H9 (cell line): ENCODE measurements around the gene FOXO1. TPM values are rescaled to one million over a fixed set of nuclear protein-coding genes. Genes with fewer than 3 reads are reported as not detected.

Experiments used
- DNase-seq: peaks from one replicate; pipeline ENCODE4 v3.0.0-alpha.2; 2017
- H2AFZ ChIP-seq: one replicate; pipeline ENCODE4 v1.6.1; 2013; ENCODE audit warnings: mild to moderate bottlenecking, low read length, control low read depth, moderate library complexity
- H2AK5ac ChIP-seq: 2 replicates; pipeline ENCODE4 v1.6.1; 2013; ENCODE audit warnings: low read length, control low read depth, mixed read lengths; ENCODE audit not compliant: insufficient read length
- H2BK120ac ChIP-seq: one replicate; pipeline ENCODE4 v1.6.1; 2013; ENCODE audit warnings: low read depth, mild to moderate bottlenecking, low read length, control low read depth, inconsistent platforms; ENCODE audit not compliant: poor library complexity, severe bottlenecking
- H2BK12ac ChIP-seq: 2 replicates; pipeline ENCODE4 v1.6.1; 2013; ENCODE audit warnings: low read length, control low read depth, mixed read lengths, low read depth; ENCODE audit not compliant: insufficient read length
- H2BK15ac ChIP-seq: 2 replicates; pipeline ENCODE4 v1.6.1; 2013; ENCODE audit warnings: low read depth, low read length, control low read depth
- H2BK20ac ChIP-seq: one replicate; pipeline ENCODE4 v1.6.1; 2013; ENCODE audit warnings: low read depth, mild to moderate bottlenecking, low read length, control low read depth, inconsistent platforms; ENCODE audit not compliant: poor library complexity, severe bottlenecking
- H2BK5ac ChIP-seq: 2 replicates; pipeline ENCODE4 v1.6.1; 2013; ENCODE audit warnings: low read length, control low read depth, mixed read lengths; ENCODE audit not compliant: insufficient read length
- H3K14ac ChIP-seq: 2 replicates; pipeline ENCODE4 v1.6.1; 2013; ENCODE audit warnings: low read length, control low read depth; ENCODE audit not compliant: insufficient read depth
- H3K18ac ChIP-seq: 2 replicates; pipeline ENCODE4 v1.6.1; 2013; ENCODE audit warnings: low read depth, mild to moderate bottlenecking, mixed read lengths, low read length, control low read depth; ENCODE audit not compliant: insufficient read length
- H3K23ac ChIP-seq: 2 replicates; pipeline ENCODE4 v1.6.1; 2013; ENCODE audit warnings: low read length, control low read depth, mixed read lengths, low read depth; ENCODE audit not compliant: insufficient read length
- H3K23me2 ChIP-seq: 2 replicates; pipeline ENCODE4 v1.6.1; 2013; ENCODE audit warnings: low read depth, mild to moderate bottlenecking, mixed read lengths, low read length, control low read depth; ENCODE audit not compliant: insufficient read length, poor library complexity, severe bottlenecking
- H3K27ac ChIP-seq: 2 replicates; pipeline ENCODE4 v1.5.1; 2013; ENCODE audit warnings: low read length, control low read depth, mixed read lengths, low read depth; ENCODE audit not compliant: insufficient read length
- H3K27me3 ChIP-seq: 2 replicates; pipeline ENCODE4 v1.6.1; 2013; ENCODE audit warnings: low read length, control low read depth, inconsistent platforms; ENCODE audit not compliant: insufficient read depth
- H3K4ac ChIP-seq: 2 replicates; pipeline ENCODE4 v1.6.1; 2013; ENCODE audit warnings: low read depth, mild to moderate bottlenecking, control low read depth, inconsistent platforms, low read length, moderate library complexity
- H3K4me1 ChIP-seq: 2 replicates; pipeline ENCODE4 v1.6.1; 2013; ENCODE audit warnings: low read length, control low read depth, inconsistent platforms; ENCODE audit not compliant: insufficient read depth
- H3K4me2 ChIP-seq: 2 replicates; pipeline ENCODE4 v1.6.1; 2013; ENCODE audit warnings: low read length, control low read depth, mixed read lengths; ENCODE audit not compliant: insufficient read length, insufficient read depth
- H3K56ac ChIP-seq: 2 replicates; pipeline ENCODE4 v1.6.1; 2013; ENCODE audit warnings: low read depth, mild to moderate bottlenecking, mixed read lengths, low read length, control low read depth; ENCODE audit not compliant: insufficient read length
- H3K79me1 ChIP-seq: 2 replicates; pipeline ENCODE4 v1.6.1; 2013; ENCODE audit warnings: low read depth, mild to moderate bottlenecking, moderate library complexity, low read length, control low read depth, inconsistent platforms; ENCODE audit not compliant: insufficient read depth, poor library complexity, severe bottlenecking
- H3K79me2 ChIP-seq: 2 replicates; pipeline ENCODE4 v1.6.1; 2013; ENCODE audit warnings: low read length, control low read depth, inconsistent platforms; ENCODE audit not compliant: insufficient read depth
- H3K9ac ChIP-seq: 2 replicates; pipeline ENCODE4 v1.6.1; 2013; ENCODE audit warnings: low read length, control low read depth, mixed read lengths; ENCODE audit not compliant: insufficient read length; ENCODE audit errors: extremely low read depth
- H3K9me3 ChIP-seq: one replicate; pipeline ENCODE4 v1.6.1; 2013; ENCODE audit warnings: low read depth, low read length, inconsistent platforms; ENCODE audit not compliant: control insufficient read depth
- H3T11ph ChIP-seq: one replicate; pipeline ENCODE4 v1.6.1; 2013; ENCODE audit warnings: mild to moderate bottlenecking, low read length, control low read depth, inconsistent platforms
- H4K20me1 ChIP-seq: one replicate; pipeline ENCODE4 v1.6.1; 2013; ENCODE audit not compliant: control insufficient read depth, insufficient read length, insufficient read depth
- H4K5ac ChIP-seq: 2 replicates; pipeline ENCODE4 v1.6.1; 2013; ENCODE audit warnings: low read depth, mild to moderate bottlenecking, mixed read lengths, low read length, control low read depth; ENCODE audit not compliant: insufficient read length
- H4K8ac ChIP-seq: replicated peaks from 2 replicates; pipeline ENCODE4 v1.6.1; 2013; ENCODE audit warnings: low read length, control low read depth, mixed read lengths, low read depth; ENCODE audit not compliant: insufficient read length
- H4K91ac ChIP-seq: 2 replicates; pipeline ENCODE4 v1.6.1; 2013; ENCODE audit warnings: low read depth, mild to moderate bottlenecking, moderate library complexity, mixed read lengths, low read length, control low read depth; ENCODE audit not compliant: insufficient read length
- H3K27ac Mint-ChIP-seq, 3 experiments: 2 replicates in 2 of 3; 3 replicates in 1 of 3; pipeline ENCODE4 v1.8.0; 2020 to 2021; ENCODE audit warnings: mixed read lengths in 3 of 3, mild to moderate bottlenecking in 1 of 3, moderate library complexity in 1 of 3
- H3K27me3 Mint-ChIP-seq: 2 replicates; pipeline ENCODE4 v1.8.0; 2021; ENCODE audit warnings: low read depth, mild to moderate bottlenecking, moderate library complexity, mixed read lengths
- H3K36me3 Mint-ChIP-seq, 3 experiments: 2 replicates in 2 of 3; 3 replicates in 1 of 3; pipeline ENCODE4 v1.8.0; 2020 to 2021; ENCODE audit warnings: low read depth in 3 of 3, mixed read lengths in 3 of 3; ENCODE audit not compliant: insufficient read depth in 1 of 3
- H3K4me1 Mint-ChIP-seq, 2 experiments: 2 replicates each; pipeline ENCODE4 v1.8.0; 2020; ENCODE audit warnings: mixed read lengths in 2 of 2
- H3K4me3 Mint-ChIP-seq, 2 experiments: 2 replicates in 1 of 2; 3 replicates in 1 of 2; pipeline ENCODE4 v1.8.0; 2020 to 2021; ENCODE audit warnings: mild to moderate bottlenecking in 2 of 2, mixed read lengths in 2 of 2, moderate library complexity in 1 of 2
- H3K9me3 Mint-ChIP-seq, 2 experiments: 2 replicates in 1 of 2; 3 replicates in 1 of 2; pipeline ENCODE4 v1.8.0; 2020; ENCODE audit warnings: mild to moderate bottlenecking in 2 of 2, mixed read lengths in 2 of 2, moderate library complexity in 1 of 2
- WGBS: extraction: QIAGEN DNeasy Blood & Tissue Kit; methylation state at CpG from one replicate; pipeline ENCODE4 v1.1.7; 2013; ENCODE audit warnings: missing lambda C conversion rate, low lambda C conversion rate, mixed read lengths; ENCODE audit not compliant: insufficient read length; ENCODE audit errors: extremely low coverage; 5-methylcytosine and 5-hydroxymethylcytosine counted together
- total RNA-seq: library from RNA; stranded (reverse); gene quantifications from 2 replicates; pipeline ENCODE4 v1.2.1, GENCODE V29; 2021
- TF ChIP-seq, protein P1 (sequence below): fragments of 200-600 bp; sonication (generic); conservative IDR thresholded peaks from 3 replicates; pipeline ENCODE4 v1.8.0; 2021; ENCODE audit warnings: antibody characterized with exemption, mild to moderate bottlenecking

FOXO1 gene
- total RNA-seq, 1 experiment from 2014 or later = 44.6 TPM

DNA sequence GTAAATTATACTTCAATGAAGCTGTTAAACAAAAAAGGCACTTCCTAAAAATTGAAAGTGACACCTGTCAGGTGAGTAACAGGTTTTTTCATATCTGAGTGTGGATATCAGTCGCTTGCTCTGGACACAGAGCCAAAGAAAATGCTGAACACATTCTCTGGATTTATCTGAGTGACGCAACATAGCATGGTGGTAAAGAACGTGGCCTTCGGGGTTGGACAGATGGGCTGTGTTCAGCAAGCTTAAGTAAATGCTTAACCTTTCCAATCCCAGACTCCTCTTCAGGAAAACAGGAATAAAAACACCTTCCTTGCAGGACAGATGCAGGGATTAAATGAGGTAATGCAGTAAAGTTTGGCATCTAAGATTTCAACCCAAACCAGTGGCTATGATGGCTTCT lies 132.0 kb downstream of the FOXO1 start:
- H3K27ac ChIP-seq = no peak overlapping the region
- no peak overlapping the region for H2AK5ac ChIP-seq
- H2BK15ac ChIP-seq = no peak overlapping the region
- no CpG with 5 or more reads among the region's 4 CpGs for WGBS
- no peaks in the 10 kb centered on the region for H3K79me1 ChIP-seq
- H2BK5ac ChIP-seq = no peak overlapping the region
- no peak overlapping the region for H3K4ac ChIP-seq
- no peak overlapping the region for H4K91ac ChIP-seq
- no peaks in the 10 kb centered on the region for H3K79me2 ChIP-seq
- H2AFZ ChIP-seq = no peak overlapping the region
- peaks cover 3% of the 10 kb centered on the region; the same call in 1 of the 2 replicates for H3K4me1 ChIP-seq
- H3K23me2 ChIP-seq = no peaks in the 10 kb centered on the region
- no peak overlapping the region for H3K23ac ChIP-seq
- no peak overlapping the region for H3K4me3 Mint-ChIP-seq
- no peaks in the 10 kb centered on the region for H3K27me3 Mint-ChIP-seq
- H3K4me2 ChIP-seq = no peak overlapping the region
- H4K20me1 ChIP-seq = no peaks in the 10 kb centered on the region
- H2BK12ac ChIP-seq = no peak overlapping the region
- peaks cover 0 to 4% of the 10 kb centered on the region in 2 experiments; a peak in 2 of 5 replicates for H3K9me3 Mint-ChIP-seq
- TF ChIP-seq, protein P1, sequence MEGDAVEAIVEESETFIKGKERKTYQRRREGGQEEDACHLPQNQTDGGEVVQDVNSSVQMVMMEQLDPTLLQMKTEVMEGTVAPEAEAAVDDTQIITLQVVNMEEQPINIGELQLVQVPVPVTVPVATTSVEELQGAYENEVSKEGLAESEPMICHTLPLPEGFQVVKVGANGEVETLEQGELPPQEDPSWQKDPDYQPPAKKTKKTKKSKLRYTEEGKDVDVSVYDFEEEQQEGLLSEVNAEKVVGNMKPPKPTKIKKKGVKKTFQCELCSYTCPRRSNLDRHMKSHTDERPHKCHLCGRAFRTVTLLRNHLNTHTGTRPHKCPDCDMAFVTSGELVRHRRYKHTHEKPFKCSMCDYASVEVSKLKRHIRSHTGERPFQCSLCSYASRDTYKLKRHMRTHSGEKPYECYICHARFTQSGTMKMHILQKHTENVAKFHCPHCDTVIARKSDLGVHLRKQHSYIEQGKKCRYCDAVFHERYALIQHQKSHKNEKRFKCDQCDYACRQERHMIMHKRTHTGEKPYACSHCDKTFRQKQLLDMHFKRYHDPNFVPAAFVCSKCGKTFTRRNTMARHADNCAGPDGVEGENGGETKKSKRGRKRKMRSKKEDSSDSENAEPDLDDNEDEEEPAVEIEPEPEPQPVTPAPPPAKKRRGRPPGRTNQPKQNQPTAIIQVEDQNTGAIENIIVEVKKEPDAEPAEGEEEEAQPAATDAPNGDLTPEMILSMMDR = no peak
- no peak overlapping the region for H3K18ac ChIP-seq
- H3K9me3 ChIP-seq = no peaks in the 10 kb centered on the region
- no peak for DNase-seq
- no peak overlapping the region for H4K8ac ChIP-seq
- H3T11ph ChIP-seq = no peak overlapping the region
- no peak overlapping the region for H3K14ac ChIP-seq
- no peak overlapping the region for H2BK120ac ChIP-seq
- no peak overlapping the region for H3K9ac ChIP-seq
- H4K5ac ChIP-seq = no peak overlapping the region
- H3K36me3 Mint-ChIP-seq = peaks cover 0 to 6% (median 0%) of the 10 kb centered on the region in 3 experiments; a peak in 2 of 7 replicates
- H2BK20ac ChIP-seq = no peak overlapping the region
- no peak overlapping the region; a peak in 1 of 7 replicates for H3K27ac Mint-ChIP-seq
- H3K4me1 Mint-ChIP-seq = peaks cover 16% of the 10 kb centered on the region in 2 experiments
- H3K56ac ChIP-seq = no peak overlapping the region
- no peaks in the 10 kb centered on the region for H3K27me3 ChIP-seq
